ENCODE measurements around the gene CD82. TPM values are rescaled to one million over a fixed set of nuclear protein-coding genes. Genes with fewer than 3 reads are reported as not detected.

Gene CD82
- total and polyA plus RNA-seq, 12 donors: 2.3 to 53.4 (median 17.8) TPM

DNA sequence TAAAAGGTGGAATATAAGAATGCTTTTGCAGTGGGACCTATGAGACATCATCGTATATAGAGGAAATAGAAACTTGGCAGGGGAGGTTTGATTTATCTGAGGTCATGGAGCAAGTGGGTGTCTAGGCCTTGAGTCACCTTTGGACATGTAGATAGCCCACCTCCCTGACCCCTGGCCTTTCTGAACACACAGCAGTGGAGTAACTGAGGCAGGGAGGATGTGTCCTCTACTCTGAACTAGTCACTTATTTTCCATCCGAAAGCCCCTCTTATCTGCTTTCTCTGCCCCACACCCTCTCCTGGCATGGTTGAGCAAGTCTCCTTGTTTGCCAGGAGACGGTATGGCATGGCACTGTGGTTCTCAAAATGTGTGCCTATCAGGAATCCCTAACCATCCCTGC is 7.9 kb downstream of the CD82 start:
- TF ChIP-seq CTCF (IDR thresholded peaks at IDR 0.05): no peak
- no peak for TF ChIP-seq POLR2A (IDR thresholded peaks at IDR 0.05)
- H3K4me3 ChIP-seq: no peak overlapping the region
- H3K4me1 ChIP-seq (replicated peaks in 1 of 2): peaks cover 11 to 16% of the 10 kb centered on the region in 2 donors
- no peak overlapping the region for H3K27ac ChIP-seq
- DNase-seq: no peak
- 86 to 91% (median 91%) methylated on average over 3 of the region's 3 CpGs for WGBS, 4 donors
- no peaks in the 10 kb centered on the region for H3K27me3 ChIP-seq
- intact Hi-C loops (cut with DNase I): no loop called here
- no peaks in the 10 kb centered on the region for H3K9me3 ChIP-seq (replicated peaks in 1 of 3)
- no peaks in the 10 kb centered on the region for H3K36me3 ChIP-seq (replicated peaks in 1 of 2)

DNA sequence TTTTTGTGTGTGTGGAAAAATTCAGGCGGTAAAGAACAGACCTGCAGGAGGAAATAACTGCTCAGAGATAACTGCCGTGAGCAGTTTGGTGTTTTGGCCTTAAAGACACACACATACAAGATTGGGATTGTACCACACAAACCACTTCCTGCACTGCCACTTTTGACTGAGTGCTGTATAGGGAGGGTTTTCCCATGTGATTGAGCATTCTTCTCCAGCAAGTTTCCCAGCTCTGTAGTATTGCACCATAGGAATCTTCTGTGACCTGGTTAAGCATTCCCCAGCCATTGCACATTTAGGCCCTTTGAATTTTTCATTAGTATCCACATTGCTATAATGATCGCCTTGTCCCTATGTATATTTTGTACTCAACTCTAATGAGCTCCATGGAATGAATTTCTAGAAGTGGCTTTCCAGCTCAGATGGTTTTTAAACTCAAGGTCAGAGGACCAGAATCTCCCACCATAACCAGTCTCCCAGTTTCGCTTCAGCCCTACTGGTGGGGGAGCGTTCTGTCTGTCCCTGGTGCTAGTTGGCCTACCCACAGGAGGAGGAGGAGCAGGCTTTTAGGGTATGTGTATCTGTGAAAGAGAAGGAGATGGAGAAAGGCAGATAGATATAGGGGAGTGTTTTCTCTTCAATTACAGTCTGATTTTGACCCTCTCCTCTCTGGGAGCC is 9.3 kb downstream of the CD82 start:
- Histone ChIP-seq H3K4me1 (replicated peaks in 1 of 2) (peaks cover 0 to 2% of the 10 kb centered on the region in 2 donors), H3K27me3 (no peaks in the 10 kb centered on the region), H3K9me3 (replicated peaks in 1 of 3) (no peaks in the 10 kb centered on the region), H3K27ac (no peak overlapping the region), H3K4me3 (no peak overlapping the region), H3K36me3 (replicated peaks in 1 of 2) (no peaks in the 10 kb centered on the region)
- no peak for DNase-seq
- WGBS, 4 donors: 75 to 87% (median 81%) methylated on average over 5 of the region's 5 CpGs
- intact Hi-C loops (cut with DNase I): no loop called here
- TF ChIP-seq CTCF (IDR thresholded peaks at IDR 0.05) (no peak), POLR2A (IDR thresholded peaks at IDR 0.05) (no peak)

DNA sequence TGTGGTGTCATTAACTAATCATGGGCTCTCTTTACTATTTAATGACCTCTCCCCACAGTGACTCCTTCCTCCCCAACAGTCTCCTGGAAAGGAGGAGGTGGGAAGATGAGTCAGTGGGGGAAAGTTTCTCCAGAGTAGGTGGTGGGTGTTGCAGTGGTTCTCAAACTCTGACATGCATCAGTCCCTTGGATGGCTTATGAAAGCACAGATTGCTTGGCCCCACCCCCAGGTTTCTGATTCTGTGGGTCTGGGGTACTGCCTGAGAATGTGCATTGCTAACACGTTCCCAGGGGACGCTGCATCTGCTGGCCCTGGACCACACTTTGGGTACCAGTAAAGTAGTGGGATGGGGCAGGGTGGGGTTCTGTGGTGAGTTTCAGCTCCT is 9.8 kb downstream of the CD82 start:
- no peak for DNase-seq
- WGBS, 4 donors: 93 to 100% (median 95%) methylated on average over 2 of the region's 2 CpGs
- H3K27me3 ChIP-seq: no peaks in the 10 kb centered on the region
- H3K4me1 ChIP-seq (replicated peaks in 1 of 2): no peaks in the 10 kb centered on the region
- no peaks in the 10 kb centered on the region for H3K36me3 ChIP-seq (replicated peaks in 1 of 2)
- TF ChIP-seq POLR2A (IDR thresholded peaks at IDR 0.05) (no peak), CTCF (IDR thresholded peaks at IDR 0.05) (no peak)
- H3K27ac ChIP-seq: no peak overlapping the region
- no peak overlapping the region for H3K4me3 ChIP-seq
- intact Hi-C loops (cut with DNase I): no loop called here
- H3K9me3 ChIP-seq (replicated peaks in 1 of 3): no peaks in the 10 kb centered on the region

DNA sequence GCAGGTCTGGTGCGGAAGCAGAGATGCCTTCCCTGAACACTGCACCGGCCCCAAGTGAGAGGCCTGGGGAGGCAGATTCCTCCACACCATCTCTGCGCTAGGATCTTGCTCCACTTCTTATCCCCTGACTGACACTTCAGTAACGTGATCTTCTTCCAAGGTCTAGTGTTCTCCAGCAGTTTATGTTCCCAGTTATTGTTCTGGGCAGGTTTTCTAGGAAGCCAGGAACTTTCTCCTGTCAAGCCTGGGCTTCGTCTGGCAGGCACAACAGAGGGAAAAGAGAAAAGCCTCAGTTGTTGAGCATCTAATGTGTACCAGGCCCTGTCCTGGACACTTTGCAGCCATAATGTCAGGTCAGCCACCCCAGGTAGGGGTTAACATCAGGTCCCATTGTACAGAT is 10.5 kb downstream of the CD82 start:
- TF ChIP-seq CTCF (IDR thresholded peaks at IDR 0.05) (no peak), POLR2A (IDR thresholded peaks at IDR 0.05) (no peak)
- Histone ChIP-seq H3K4me3 (no peak overlapping the region), H3K36me3 (replicated peaks in 1 of 2) (no peaks in the 10 kb centered on the region), H3K9me3 (replicated peaks in 1 of 3) (no peaks in the 10 kb centered on the region), H3K4me1 (replicated peaks in 1 of 2) (no peaks in the 10 kb centered on the region), H3K27me3 (no peaks in the 10 kb centered on the region), H3K27ac (no peak overlapping the region)
- no peak for DNase-seq
- intact Hi-C loops (cut with DNase I): no loop called here
- WGBS, 4 donors: 87 to 95% (median 92%) methylated on average over 5 of the region's 5 CpGs
